Colonic mucosa (tissue), 4 donors: ENCODE results near the gene MLXIPL. TPM values are rescaled to one million over a fixed set of nuclear protein-coding genes. Genes with fewer than 3 reads are reported as not detected.
A peak's percentile ranks its signal among the peaks of the same experiment; 100 is the strongest.

ENCODE experiments used
- DNase-seq: peaks from one replicate; pipeline ENCODE4 v3.0.0-alpha.2; 2020
- H3K27ac ChIP-seq: fragments of 200-600 bp; one replicate; pipeline ENCODE4 v1.8.0; 2021
- H3K27me3 ChIP-seq: fragments of 200-600 bp; one replicate; pipeline ENCODE4 v1.8.0; 2021
- H3K36me3 ChIP-seq: fragments of 200-600 bp; one replicate; pipeline ENCODE4 v1.8.0; 2021
- H3K4me1 ChIP-seq: fragments of 200-600 bp; one replicate; pipeline ENCODE4 v1.8.0; 2021; ENCODE audit warnings: mild to moderate bottlenecking
- H3K4me3 ChIP-seq: fragments of 200-600 bp; one replicate; pipeline ENCODE4 v1.8.0; 2021
- H3K9ac ChIP-seq, 2 donors: one replicate each; pipeline ENCODE4 v1.7.0; 2013; ENCODE audit warnings: control low read depth in 2 of 2, low read depth in 2 of 2, low read length in 2 of 2
- H3K9me3 ChIP-seq: fragments of 200-600 bp; one replicate; pipeline ENCODE4 v1.8.0; 2021
- CTCF ChIP-seq: fragments of 200-600 bp; IDR thresholded peaks from one replicate; pipeline ENCODE4 v1.8.0; 2022; ENCODE audit warnings: antibody characterized with exemption, mild to moderate bottlenecking
- intact Hi-C: fragments of 100-400 bp; cut with DNase I; formaldehyde crosslinking; loops from one replicate; pipeline ENCODE4 v1.14.1; 2022
- total RNA-seq, 2 donors: library from RNA; stranded (reverse); fragmentation: NEBNext Ultra II Directional in 1 of 2; extraction: Animal tissue kit (Norgen Biotek cat#: 25700) in 1 of 2; gene quantifications; one replicate each; pipeline ENCODE4 v1.2.1, GENCODE V29; 2021
- donor health status: healthy.
- donor health status: DM: no; HTN: no; CAD: no.
- donor health status: DM: no; HTN: no; CAD: no.

MLXIPL gene
- total RNA-seq, 2 donors from 2014 or later: 9.5 to 15.7 TPM

- peak; percentile 99 for DNase-seq
- Histone ChIP-seq H3K27ac (peak within 1 kb of the TSS; percentile 88), H3K36me3 (peaks cover 6% of the 10 kb centered on the region), H3K4me1 (peaks cover 8% of the 10 kb centered on the region), H3K9ac (peak within 1 kb of the TSS; percentile 77 to 81), H3K9me3 (no peaks in the 10 kb centered on the region), H3K27me3 (no peaks in the 10 kb centered on the region), H3K4me3 (peak within 1 kb of the TSS; percentile 95)
- TF ChIP-seq CTCF: no peak
- intact Hi-C loops: no loop called here
These were observed 45.8 kb downstream of the MLXIPL start, which contains the start of gene TBL2 for GRCh38 chr7:73578342-73579128. Gene TBL2, minus strand, starts transcription at chr7:73578579. Its CDS starts 30 bp downstream, at chr7:73578549.

- H3K9ac ChIP-seq: peak overlapping the region; percentile 77 to 81
- no peaks in the 10 kb centered on the region for H3K27me3 ChIP-seq
- DNase-seq: peak; percentile 43
- H3K27ac ChIP-seq: peak overlapping the region; percentile 88
- H3K4me1 ChIP-seq: peaks cover 8% of the 10 kb centered on the region
- peak overlapping the region; percentile 95 for H3K4me3 ChIP-seq
- no peak for TF ChIP-seq CTCF
- no peaks in the 10 kb centered on the region for H3K9me3 ChIP-seq
- peaks cover 11% of the 10 kb centered on the region for H3K36me3 ChIP-seq
- intact Hi-C loops: no loop called here
These were observed 46.5 kb downstream of the MLXIPL start for GRCh38 chr7:73577627-73578341.

GRCh38 chr7:73573791-73574190, 50.5 kb downstream of the MLXIPL start:
- H3K4me1 ChIP-seq: peaks cover 8% of the 10 kb centered on the region
- H3K9me3 ChIP-seq: no peaks in the 10 kb centered on the region
- intact Hi-C loops: no loop called here
- no peak for TF ChIP-seq CTCF
- H3K9ac ChIP-seq: no peak overlapping the region
- no peaks in the 10 kb centered on the region for H3K27me3 ChIP-seq
- no peak for DNase-seq
- no peak overlapping the region for H3K4me3 ChIP-seq
- peaks cover 23% of the 10 kb centered on the region for H3K36me3 ChIP-seq
- no peak overlapping the region for H3K27ac ChIP-seq

- intact Hi-C loops: no loop called here
- DNase-seq: no peak
- H3K9me3 ChIP-seq: no peaks in the 10 kb centered on the region
- no peak overlapping the region for H3K9ac ChIP-seq
- H3K27me3 ChIP-seq: no peaks in the 10 kb centered on the region
- peaks cover 8% of the 10 kb centered on the region for H3K4me1 ChIP-seq
- no peak overlapping the region for H3K4me3 ChIP-seq
- H3K27ac ChIP-seq: no peak overlapping the region
- TF ChIP-seq CTCF: no peak
- H3K36me3 ChIP-seq: peaks cover 23% of the 10 kb centered on the region
These were observed 51.0 kb downstream of the MLXIPL start for GRCh38 chr7:73573276-73573675.

- H3K9ac ChIP-seq: no peak overlapping the region
- no peaks in the 10 kb centered on the region for H3K27me3 ChIP-seq
- DNase-seq: no peak
- peaks cover 23% of the 10 kb centered on the region for H3K36me3 ChIP-seq
- TF ChIP-seq CTCF: no peak
- H3K4me1 ChIP-seq: peaks cover 8% of the 10 kb centered on the region
- intact Hi-C loops: no loop called here
- H3K4me3 ChIP-seq: no peak overlapping the region
- H3K27ac ChIP-seq: no peak overlapping the region
- H3K9me3 ChIP-seq: no peaks in the 10 kb centered on the region
These were observed 51.5 kb downstream of the MLXIPL start for GRCh38 chr7:73572767-73573186.
